Measurements from ENCODE around the gene ARHGEF11. TPM values are rescaled to one million over a fixed set of nuclear protein-coding genes. Genes with fewer than 3 reads are reported as not detected.

Gene ARHGEF11
- total and polyA plus RNA-seq, 9 of the 15 experiments (the other 6 are each of a cell fraction or from before 2014, with no cell fraction given) = 0.14 to 15.5 (median 9.0) TPM

DNA sequence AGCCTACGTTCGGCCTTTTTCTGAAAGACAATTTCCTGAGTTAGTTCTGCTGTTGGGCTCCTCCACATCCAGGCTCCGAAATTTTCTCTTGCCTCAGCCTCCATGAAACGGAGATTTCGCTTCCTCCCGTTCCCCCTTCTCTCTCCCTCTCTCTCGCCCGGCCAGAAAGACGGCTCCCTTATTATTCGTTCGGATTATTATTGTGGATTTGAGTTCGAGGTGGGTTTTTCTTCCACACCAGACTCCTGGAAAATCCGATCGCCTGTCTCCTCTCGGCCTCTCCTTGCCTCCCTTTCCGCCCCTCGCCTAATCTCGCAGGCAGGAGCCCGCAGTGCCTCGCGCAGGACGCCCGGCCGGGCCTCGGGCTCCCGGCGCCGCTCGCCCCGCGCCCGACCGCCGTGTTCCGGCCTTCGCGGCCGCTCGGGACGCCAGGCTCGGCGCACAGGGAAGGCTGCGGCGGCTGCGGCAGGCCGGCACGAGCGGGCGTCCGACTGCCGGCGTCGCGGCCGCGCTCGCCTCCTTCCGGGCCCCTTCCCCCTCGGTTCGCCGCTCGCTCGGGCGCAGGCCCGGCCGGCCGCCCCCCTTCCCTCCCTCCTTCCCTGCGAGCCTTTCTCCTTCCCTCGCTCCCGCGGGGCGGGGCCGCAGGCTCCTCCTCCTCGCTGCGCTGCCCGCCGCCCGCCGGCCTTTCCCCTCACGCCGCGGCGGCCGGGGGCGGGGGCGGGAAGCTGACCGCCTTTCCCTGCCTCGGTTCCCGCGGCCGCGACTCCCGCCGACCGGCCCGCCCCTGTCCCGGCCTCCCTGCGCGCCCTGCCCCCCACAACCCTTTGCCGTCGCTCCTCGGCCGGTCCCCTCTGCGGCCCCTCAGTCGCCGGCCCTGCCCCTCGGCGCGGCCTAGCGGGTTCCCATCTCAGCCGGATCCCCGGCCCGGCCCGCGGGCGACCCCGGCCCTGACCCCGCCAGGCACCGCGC, at the start of gene ARHGEF11 (continued):
- TF ChIP-seq, protein P1, sequence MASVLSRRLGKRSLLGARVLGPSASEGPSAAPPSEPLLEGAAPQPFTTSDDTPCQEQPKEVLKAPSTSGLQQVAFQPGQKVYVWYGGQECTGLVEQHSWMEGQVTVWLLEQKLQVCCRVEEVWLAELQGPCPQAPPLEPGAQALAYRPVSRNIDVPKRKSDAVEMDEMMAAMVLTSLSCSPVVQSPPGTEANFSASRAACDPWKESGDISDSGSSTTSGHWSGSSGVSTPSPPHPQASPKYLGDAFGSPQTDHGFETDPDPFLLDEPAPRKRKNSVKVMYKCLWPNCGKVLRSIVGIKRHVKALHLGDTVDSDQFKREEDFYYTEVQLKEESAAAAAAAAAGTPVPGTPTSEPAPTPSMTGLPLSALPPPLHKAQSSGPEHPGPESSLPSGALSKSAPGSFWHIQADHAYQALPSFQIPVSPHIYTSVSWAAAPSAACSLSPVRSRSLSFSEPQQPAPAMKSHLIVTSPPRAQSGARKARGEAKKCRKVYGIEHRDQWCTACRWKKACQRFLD (CRISPR knock-in tag; IDR thresholded peaks at IDR 0.05) = peak; percentile 53; the same call in 1 of the 2 replicates
- TF ChIP-seq YBX1 (IDR thresholded peaks at IDR 0.05) (no peak), ELF2 (CRISPR knock-in tag; IDR thresholded peaks at IDR 0.05) (no peak), BMI1 (IDR thresholded peaks at IDR 0.05; ENCODE audit: low read length) (no peak), ZNF79 (CRISPR knock-in tag; IDR thresholded peaks at IDR 0.05; ENCODE audit: low read depth) (no peak), TAF7 (tag; IDR thresholded peaks at IDR 0.05) (no peak), KLF13 (tag; IDR thresholded peaks at IDR 0.05; ENCODE audit: borderline replicate concordance, low read depth) (no peak), RBM14 (IDR thresholded peaks at IDR 0.05; ENCODE audit: borderline replicate concordance, insufficient read depth, low read depth, low read length) (no peak)
- TF ChIP-seq, protein P2, sequence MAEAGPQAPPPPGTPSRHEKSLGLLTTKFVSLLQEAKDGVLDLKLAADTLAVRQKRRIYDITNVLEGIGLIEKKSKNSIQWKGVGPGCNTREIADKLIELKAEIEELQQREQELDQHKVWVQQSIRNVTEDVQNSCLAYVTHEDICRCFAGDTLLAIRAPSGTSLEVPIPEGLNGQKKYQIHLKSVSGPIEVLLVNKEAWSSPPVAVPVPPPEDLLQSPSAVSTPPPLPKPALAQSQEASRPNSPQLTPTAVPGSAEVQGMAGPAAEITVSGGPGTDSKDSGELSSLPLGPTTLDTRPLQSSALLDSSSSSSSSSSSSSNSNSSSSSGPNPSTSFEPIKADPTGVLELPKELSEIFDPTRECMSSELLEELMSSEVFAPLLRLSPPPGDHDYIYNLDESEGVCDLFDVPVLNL (CRISPR knock-in tag; IDR thresholded peaks at IDR 0.05; ENCODE audit: low read depth) = no peak
- TF ChIP-seq, protein P3, sequence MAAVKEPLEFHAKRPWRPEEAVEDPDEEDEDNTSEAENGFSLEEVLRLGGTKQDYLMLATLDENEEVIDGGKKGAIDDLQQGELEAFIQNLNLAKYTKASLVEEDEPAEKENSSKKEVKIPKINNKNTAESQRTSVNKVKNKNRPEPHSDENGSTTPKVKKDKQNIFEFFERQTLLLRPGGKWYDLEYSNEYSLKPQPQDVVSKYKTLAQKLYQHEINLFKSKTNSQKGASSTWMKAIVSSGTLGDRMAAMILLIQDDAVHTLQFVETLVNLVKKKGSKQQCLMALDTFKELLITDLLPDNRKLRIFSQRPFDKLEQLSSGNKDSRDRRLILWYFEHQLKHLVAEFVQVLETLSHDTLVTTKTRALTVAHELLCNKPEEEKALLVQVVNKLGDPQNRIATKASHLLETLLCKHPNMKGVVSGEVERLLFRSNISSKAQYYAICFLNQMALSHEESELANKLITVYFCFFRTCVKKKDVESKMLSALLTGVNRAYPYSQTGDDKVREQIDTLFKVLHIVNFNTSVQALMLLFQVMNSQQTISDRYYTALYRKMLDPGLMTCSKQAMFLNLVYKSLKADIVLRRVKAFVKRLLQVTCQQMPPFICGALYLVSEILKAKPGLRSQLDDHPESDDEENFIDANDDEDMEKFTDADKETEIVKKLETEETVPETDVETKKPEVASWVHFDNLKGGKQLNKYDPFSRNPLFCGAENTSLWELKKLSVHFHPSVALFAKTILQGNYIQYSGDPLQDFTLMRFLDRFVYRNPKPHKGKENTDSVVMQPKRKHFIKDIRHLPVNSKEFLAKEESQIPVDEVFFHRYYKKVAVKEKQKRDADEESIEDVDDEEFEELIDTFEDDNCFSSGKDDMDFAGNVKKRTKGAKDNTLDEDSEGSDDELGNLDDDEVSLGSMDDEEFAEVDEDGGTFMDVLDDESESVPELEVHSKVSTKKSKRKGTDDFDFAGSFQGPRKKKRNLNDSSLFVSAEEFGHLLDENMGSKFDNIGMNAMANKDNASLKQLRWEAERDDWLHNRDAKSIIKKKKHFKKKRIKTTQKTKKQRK (IDR thresholded peaks at IDR 0.05; ENCODE audit: borderline replicate concordance, low read depth, low read length) = no peak

Measured in K562 (cell line).